GM19023 (cell line): ENCODE data around the gene SLC4A7.

Experiments used
- ATAC-seq: cut with Tn5 transposase; IDR thresholded peaks from one replicate; pipeline ENCODE4 v1.9.1; 2021; ENCODE audit warnings: mild to moderate bottlenecking, moderate library complexity; ENCODE audit not compliant: unreplicated experiment

SLC4A7 gene

GRCh38 chr3:27368831-27369607 is 115.2 kb downstream of the SLC4A7 start, which contains the start of gene NEK10:
TSS of gene NEK10 (minus strand) at chr3:27369383. CDS start at chr3:27352882, 16,501 bp downstream.
- peak; percentile 100 for ATAC-seq

- no peak for ATAC-seq
Measured at GRCh38 chr3:27366062-27366591, 118.1 kb downstream of the SLC4A7 start.

- ATAC-seq = no peak
Measured at GRCh38 chr3:27360113-27361078, 123.8 kb downstream of the SLC4A7 start.

- ATAC-seq = no peak
Measured at GRCh38 chr3:27358372-27358771, 125.8 kb downstream of the SLC4A7 start.

- ATAC-seq = peak; percentile 95
Measured at GRCh38 chr3:27357665-27358258, 126.4 kb downstream of the SLC4A7 start.

- no peak for ATAC-seq
Measured at GRCh38 chr3:27356976-27357375, 127.2 kb downstream of the SLC4A7 start.

GRCh38 chr3:27354588-27355203 is 129.5 kb downstream of the SLC4A7 start:
- ATAC-seq = no peak

GRCh38 chr3:27354161-27354560 is 130.0 kb downstream of the SLC4A7 start:
- no peak for ATAC-seq

GRCh38 chr3:27353221-27353620 is 131.0 kb downstream of the SLC4A7 start:
- no peak for ATAC-seq

GRCh38 chr3:27352047-27352446 is 132.1 kb downstream of the SLC4A7 start:
- ATAC-seq = no peak

- ATAC-seq = peak; percentile 67
Measured at GRCh38 chr3:27349832-27350231, 134.4 kb downstream of the SLC4A7 start.

- ATAC-seq = no peak
Measured at GRCh38 chr3:27345959-27346865, 138.0 kb downstream of the SLC4A7 start.

GRCh38 chr3:27345493-27345892 is 138.7 kb downstream of the SLC4A7 start:
- no peak for ATAC-seq

GRCh38 chr3:27345045-27345444 is 139.1 kb downstream of the SLC4A7 start:
- no peak for ATAC-seq

- no peak for ATAC-seq
Measured at GRCh38 chr3:27344192-27344591, 140.0 kb downstream of the SLC4A7 start.

- no peak for ATAC-seq
Measured at GRCh38 chr3:27342267-27342666, 141.9 kb downstream of the SLC4A7 start.

GRCh38 chr3:27340534-27340933 is 143.7 kb downstream of the SLC4A7 start:
- no peak for ATAC-seq

- no peak for ATAC-seq
Measured at GRCh38 chr3:27335571-27335970, 148.6 kb downstream of the SLC4A7 start.

GRCh38 chr3:27333843-27334242 is 150.3 kb downstream of the SLC4A7 start:
- no peak for ATAC-seq
